ENCODE measurements around the gene ZBP1.

ZBP1 gene

DNA sequence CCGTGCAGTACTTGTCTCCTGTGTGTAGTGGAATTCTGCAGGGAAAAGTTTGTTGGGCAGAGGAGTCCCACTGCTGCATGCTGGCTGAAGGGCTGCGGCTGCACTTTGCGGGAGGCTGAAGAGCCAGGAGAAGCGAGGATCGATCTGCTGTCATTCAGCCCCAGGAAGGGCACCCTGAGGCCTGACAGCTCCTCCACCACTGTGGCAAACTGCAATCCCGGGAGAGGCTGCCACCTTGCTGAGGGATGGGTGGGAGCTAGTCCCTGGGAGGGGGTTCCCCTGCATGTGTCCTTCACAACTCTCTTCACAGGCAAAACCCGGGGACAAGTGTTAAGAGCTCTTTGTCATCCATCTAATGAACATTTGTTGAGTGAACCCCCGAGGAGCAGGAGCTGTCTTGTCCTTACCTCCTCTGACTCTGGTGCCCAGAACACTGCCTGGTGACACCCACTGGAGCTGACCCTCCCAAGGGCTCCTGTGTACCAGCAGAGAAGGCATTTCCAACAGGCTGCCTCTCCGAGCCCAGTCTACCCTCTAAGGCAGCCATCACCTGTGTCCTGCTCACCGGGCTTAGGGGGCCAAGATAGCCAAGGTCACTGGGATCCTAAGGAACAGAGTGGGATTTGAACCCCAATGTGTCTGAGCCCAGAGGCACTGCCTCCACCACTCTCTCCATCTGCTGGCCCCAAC is 41.6 kb downstream of the ZBP1 start:
- TF ChIP-seq NFIC (IDR thresholded peaks at IDR 0.05) (no peak), CEBPB (IDR thresholded peaks at IDR 0.05) (no peak), TCF12 (IDR thresholded peaks at IDR 0.05; ENCODE audit: low read depth) (no peak), MAX (IDR thresholded peaks at IDR 0.05) (no peak), ZBTB7A (IDR thresholded peaks at IDR 0.05; ENCODE audit: low read depth) (no peak), TEAD4 (IDR thresholded peaks at IDR 0.05) (no peak), EGR1 (IDR thresholded peaks at IDR 0.05) (no peak), FOXM1 (IDR thresholded peaks at IDR 0.05; ENCODE audit: borderline replicate concordance, low read depth) (no peak), EP300 (IDR thresholded peaks at IDR 0.05; ENCODE audit: borderline replicate concordance) (no peak), CREB1 (IDR thresholded peaks at IDR 0.05; ENCODE audit: low read depth) (no peak)
- TF ChIP-seq, protein P1, sequence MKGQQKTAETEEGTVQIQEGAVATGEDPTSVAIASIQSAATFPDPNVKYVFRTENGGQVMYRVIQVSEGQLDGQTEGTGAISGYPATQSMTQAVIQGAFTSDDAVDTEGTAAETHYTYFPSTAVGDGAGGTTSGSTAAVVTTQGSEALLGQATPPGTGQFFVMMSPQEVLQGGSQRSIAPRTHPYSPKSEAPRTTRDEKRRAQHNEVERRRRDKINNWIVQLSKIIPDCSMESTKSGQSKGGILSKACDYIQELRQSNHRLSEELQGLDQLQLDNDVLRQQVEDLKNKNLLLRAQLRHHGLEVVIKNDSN (IDR thresholded peaks at IDR 0.05) = no peak
- TF ChIP-seq, protein P2, sequence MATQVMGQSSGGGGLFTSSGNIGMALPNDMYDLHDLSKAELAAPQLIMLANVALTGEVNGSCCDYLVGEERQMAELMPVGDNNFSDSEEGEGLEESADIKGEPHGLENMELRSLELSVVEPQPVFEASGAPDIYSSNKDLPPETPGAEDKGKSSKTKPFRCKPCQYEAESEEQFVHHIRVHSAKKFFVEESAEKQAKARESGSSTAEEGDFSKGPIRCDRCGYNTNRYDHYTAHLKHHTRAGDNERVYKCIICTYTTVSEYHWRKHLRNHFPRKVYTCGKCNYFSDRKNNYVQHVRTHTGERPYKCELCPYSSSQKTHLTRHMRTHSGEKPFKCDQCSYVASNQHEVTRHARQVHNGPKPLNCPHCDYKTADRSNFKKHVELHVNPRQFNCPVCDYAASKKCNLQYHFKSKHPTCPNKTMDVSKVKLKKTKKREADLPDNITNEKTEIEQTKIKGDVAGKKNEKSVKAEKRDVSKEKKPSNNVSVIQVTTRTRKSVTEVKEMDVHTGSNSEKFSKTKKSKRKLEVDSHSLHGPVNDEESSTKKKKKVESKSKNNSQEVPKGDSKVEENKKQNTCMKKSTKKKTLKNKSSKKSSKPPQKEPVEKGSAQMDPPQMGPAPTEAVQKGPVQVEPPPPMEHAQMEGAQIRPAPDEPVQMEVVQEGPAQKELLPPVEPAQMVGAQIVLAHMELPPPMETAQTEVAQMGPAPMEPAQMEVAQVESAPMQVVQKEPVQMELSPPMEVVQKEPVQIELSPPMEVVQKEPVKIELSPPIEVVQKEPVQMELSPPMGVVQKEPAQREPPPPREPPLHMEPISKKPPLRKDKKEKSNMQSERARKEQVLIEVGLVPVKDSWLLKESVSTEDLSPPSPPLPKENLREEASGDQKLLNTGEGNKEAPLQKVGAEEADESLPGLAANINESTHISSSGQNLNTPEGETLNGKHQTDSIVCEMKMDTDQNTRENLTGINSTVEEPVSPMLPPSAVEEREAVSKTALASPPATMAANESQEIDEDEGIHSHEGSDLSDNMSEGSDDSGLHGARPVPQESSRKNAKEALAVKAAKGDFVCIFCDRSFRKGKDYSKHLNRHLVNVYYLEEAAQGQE (IDR thresholded peaks at IDR 0.05; ENCODE audit: low read depth) = no peak

GRCh38 chr20:57577679-57578475 is 42.3 kb downstream of the ZBP1 start:
- TF ChIP-seq CREB1 (IDR thresholded peaks at IDR 0.05; ENCODE audit: low read depth) (no peak), CEBPB (IDR thresholded peaks at IDR 0.05) (no peak), TCF12 (IDR thresholded peaks at IDR 0.05; ENCODE audit: low read depth) (no peak), EGR1 (IDR thresholded peaks at IDR 0.05) (no peak), YY1 (IDR thresholded peaks at IDR 0.05; ENCODE audit: low read depth) (no peak), ZBTB7A (IDR thresholded peaks at IDR 0.05; ENCODE audit: low read depth) (no peak), RAD21 (IDR thresholded peaks at IDR 0.05; ENCODE audit: low read depth) (no peak), NFIC (IDR thresholded peaks at IDR 0.05) (no peak), MAX (IDR thresholded peaks at IDR 0.05) (no peak), TAF1 (IDR thresholded peaks at IDR 0.05; ENCODE audit: low read depth) (no peak), EP300 (IDR thresholded peaks at IDR 0.05; ENCODE audit: borderline replicate concordance) (no peak), FOXM1 (IDR thresholded peaks at IDR 0.05; ENCODE audit: borderline replicate concordance, low read depth) (no peak), TEAD4 (IDR thresholded peaks at IDR 0.05) (no peak)
- TF ChIP-seq, protein P2 (IDR thresholded peaks at IDR 0.05; ENCODE audit: low read depth) = no peak
- TF ChIP-seq, protein P1 (IDR thresholded peaks at IDR 0.05) = no peak

- TF ChIP-seq YY1 (IDR thresholded peaks at IDR 0.05; ENCODE audit: low read depth) (no peak), TEAD4 (IDR thresholded peaks at IDR 0.05) (no peak), RAD21 (IDR thresholded peaks at IDR 0.05; ENCODE audit: low read depth) (no peak), EGR1 (IDR thresholded peaks at IDR 0.05) (no peak), TAF1 (IDR thresholded peaks at IDR 0.05; ENCODE audit: low read depth) (no peak), NFIC (IDR thresholded peaks at IDR 0.05) (no peak)
- TF ChIP-seq, protein P1 (IDR thresholded peaks at IDR 0.05) = no peak
Observed at GRCh38 chr20:57576617-57577550, 43.3 kb downstream of the ZBP1 start.

DNA sequence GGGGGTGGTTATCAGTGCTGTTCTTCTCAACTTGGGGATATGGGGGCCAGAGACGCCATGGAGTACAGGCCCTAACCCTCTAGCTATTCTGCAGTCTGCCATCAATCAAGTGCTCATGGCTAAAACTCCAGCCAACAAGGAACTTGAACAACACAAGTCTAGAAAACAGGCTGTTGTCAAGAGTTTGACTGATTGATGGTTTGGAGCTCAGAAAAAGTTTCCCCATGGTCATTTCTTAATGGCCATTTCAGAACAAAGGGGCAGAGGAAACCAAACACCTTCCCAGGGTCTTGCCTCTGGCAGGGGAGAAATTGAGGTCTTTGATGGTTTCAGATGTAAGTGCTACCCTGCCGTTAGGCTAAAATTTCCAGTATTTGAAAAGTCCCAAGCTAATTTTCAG is 44.2 kb downstream of the ZBP1 start:
- TF ChIP-seq TAF1 (IDR thresholded peaks at IDR 0.05; ENCODE audit: low read depth) = no peak
- TF ChIP-seq CREB1 (IDR thresholded peaks at IDR 0.05; ENCODE audit: low read depth) = no peak
- TF ChIP-seq MAX (IDR thresholded peaks at IDR 0.05) = no peak
- TF ChIP-seq CEBPB (IDR thresholded peaks at IDR 0.05) = no peak
- TF ChIP-seq NFIC (IDR thresholded peaks at IDR 0.05) = no peak
- no peak for TF ChIP-seq FOXM1 (IDR thresholded peaks at IDR 0.05; ENCODE audit: borderline replicate concordance, low read depth)
- TF ChIP-seq YY1 (IDR thresholded peaks at IDR 0.05; ENCODE audit: low read depth) = no peak
- no peak for TF ChIP-seq ZBTB7A (IDR thresholded peaks at IDR 0.05; ENCODE audit: low read depth)
- TF ChIP-seq TCF12 (IDR thresholded peaks at IDR 0.05; ENCODE audit: low read depth) = no peak
- no peak for TF ChIP-seq RAD21 (IDR thresholded peaks at IDR 0.05; ENCODE audit: low read depth)
- no peak for TF ChIP-seq TEAD4 (IDR thresholded peaks at IDR 0.05)
- TF ChIP-seq EGR1 (IDR thresholded peaks at IDR 0.05) = no peak
- TF ChIP-seq, protein P2 (IDR thresholded peaks at IDR 0.05; ENCODE audit: low read depth) = no peak
- TF ChIP-seq, protein P1 (IDR thresholded peaks at IDR 0.05) = no peak
- no peak for TF ChIP-seq EP300 (IDR thresholded peaks at IDR 0.05; ENCODE audit: borderline replicate concordance)
